Activated T-helper 2 cell treated with anti-CD3 and anti-CD28 coated beads, Interferon-gamma antibody, Interleukin-2, Interleukin-4, amounts not matched to agents 10 μg/mL and 5 μg/mL and 100 μg/mL, durations not matched to agents 14 hours and 24 hours and 36 hours (primary cell): ENCODE results near the gene ITCH. TPM values are rescaled to one million over a fixed set of nuclear protein-coding genes. Genes with fewer than 3 reads are reported as not detected.
"Not testable (repeated sequence)": the region's sequence is repeated elsewhere in the genome, so short reads cannot be mapped to it uniquely, and the experiment has no call there.

Experiments
- DNase-seq: peaks from one replicate; pipeline ENCODE4 v3.0.0; 2021; ENCODE audit warnings: low spot score
- H3K27ac Mint-ChIP-seq: one replicate; pipeline ENCODE4 v1.8.0; 2021; ENCODE audit warnings: mixed read lengths
- H3K27me3 Mint-ChIP-seq: one replicate; pipeline ENCODE4 v1.8.0; 2021; ENCODE audit warnings: low read depth, mixed read lengths
- H3K36me3 Mint-ChIP-seq: one replicate; pipeline ENCODE4 v1.8.0; 2021; ENCODE audit warnings: low read depth, mixed read lengths
- H3K4me1 Mint-ChIP-seq: one replicate; pipeline ENCODE4 v1.8.0; 2021; ENCODE audit warnings: low read depth, mixed read lengths
- H3K4me3 Mint-ChIP-seq: one replicate; pipeline ENCODE4 v1.8.0; 2021; ENCODE audit warnings: low read depth, mild to moderate bottlenecking, moderate library complexity, mixed read lengths
- H3K9me3 Mint-ChIP-seq: one replicate; pipeline ENCODE4 v1.8.0; 2021; ENCODE audit warnings: mixed read lengths
- intact Hi-C: fragments of 100-400 bp; cut with micrococcal nuclease; formaldehyde crosslinking; loops from one replicate; pipeline ENCODE4 v1.15.1; 2023
- total RNA-seq: library from RNA; stranded (reverse); gene quantifications from 2 replicates; pipeline ENCODE4 v1.2.3, GENCODE V29; 2022

ITCH gene
- total RNA-seq, 1 donor from 2014 or later, result 53.0 TPM

- no peaks in the 10 kb centered on the region for H3K9me3 Mint-ChIP-seq
- no peak overlapping the region for H3K27ac Mint-ChIP-seq
- H3K36me3 Mint-ChIP-seq, result peaks cover 47% of the 10 kb centered on the region
- DNase-seq, result no peak
- intact Hi-C loops, result loop anchor here (10.0 kb wide), 1 partner anchor 158 kb away; no protein-coding TSS in a partner anchor
- H3K4me1 Mint-ChIP-seq, result peaks cover 6% of the 10 kb centered on the region
- H3K4me3 Mint-ChIP-seq, result no peak overlapping the region
- no peaks in the 10 kb centered on the region for H3K27me3 Mint-ChIP-seq
Measured at GRCh38 chr20:34472246-34472925, 109.3 kb downstream of the ITCH start.

- Mint-ChIP-seq H3K27ac (no peak overlapping the region), H3K4me1 (peaks cover 6% of the 10 kb centered on the region)
Measured at GRCh38 chr20:34473262-34473883, 110.3 kb downstream of the ITCH start.

GRCh38 chr20:34475979-34476736 lies 113.1 kb downstream of the ITCH start:
- Mint-ChIP-seq H3K9me3 (peaks cover 3% of the 10 kb centered on the region), H3K27ac (no peak overlapping the region), H3K36me3 (peaks cover 61% of the 10 kb centered on the region), H3K27me3 (no peaks in the 10 kb centered on the region), H3K4me1 (peaks cover 6% of the 10 kb centered on the region), H3K4me3 (no peak overlapping the region)
- DNase-seq, result no peak
- intact Hi-C loops, result loop anchor here (10.0 kb wide), 1 partner anchor 161 kb away; no protein-coding TSS in a partner anchor

More at GRCh38 chr20:34473262-34473883, 110.3 kb downstream of the ITCH start:
- DNase-seq, result no peak
- H3K27me3 Mint-ChIP-seq, result no peaks in the 10 kb centered on the region
- intact Hi-C loops, result loop anchor here (10.0 kb wide), 1 partner anchor 159 kb away; no protein-coding TSS in a partner anchor
- no peak overlapping the region for H3K4me3 Mint-ChIP-seq
- H3K9me3 Mint-ChIP-seq, result no peaks in the 10 kb centered on the region
- peaks cover 47% of the 10 kb centered on the region for H3K36me3 Mint-ChIP-seq

GRCh38 chr20:34479627-34480026 lies 116.6 kb downstream of the ITCH start:
- H3K9me3 Mint-ChIP-seq, result peaks cover 17% of the 10 kb centered on the region
- intact Hi-C loops, result loop anchor here (10.0 kb wide), 1 partner anchor 165 kb away; no protein-coding TSS in a partner anchor
- peaks cover 76% of the 10 kb centered on the region for H3K36me3 Mint-ChIP-seq
- peaks cover 6% of the 10 kb centered on the region for H3K4me1 Mint-ChIP-seq
- H3K27ac Mint-ChIP-seq, result no peak overlapping the region
- no peak for DNase-seq
- no peak overlapping the region for H3K4me3 Mint-ChIP-seq
- H3K27me3 Mint-ChIP-seq, result no peaks in the 10 kb centered on the region

- DNase-seq, H3K27me3 Mint-ChIP-seq, H3K4me1 Mint-ChIP-seq, H3K4me3 Mint-ChIP-seq, H3K27ac Mint-ChIP-seq, intact Hi-C loops: not testable (repeated sequence)
- H3K9me3 Mint-ChIP-seq, result peaks cover 17% of the 10 kb centered on the region
- peaks cover 68% of the 10 kb centered on the region for H3K36me3 Mint-ChIP-seq
Measured at GRCh38 chr20:34482154-34482553, 119.1 kb downstream of the ITCH start.

GRCh38 chr20:34483585-34484220 lies 120.6 kb downstream of the ITCH start:
- H3K4me1 Mint-ChIP-seq, H3K27ac Mint-ChIP-seq, DNase-seq, H3K4me3 Mint-ChIP-seq, H3K27me3 Mint-ChIP-seq, intact Hi-C loops: not testable (repeated sequence)
- Mint-ChIP-seq H3K9me3 (peaks cover 17% of the 10 kb centered on the region), H3K36me3 (peaks cover 79% of the 10 kb centered on the region)

GRCh38 chr20:34485068-34485634 lies 122.1 kb downstream of the ITCH start:
- Mint-ChIP-seq H3K27me3 (no peaks in the 10 kb centered on the region), H3K4me1 (no peaks in the 10 kb centered on the region), H3K36me3 (peaks cover 76% of the 10 kb centered on the region), H3K27ac (no peak overlapping the region), H3K9me3 (peaks cover 17% of the 10 kb centered on the region), H3K4me3 (no peak overlapping the region)
- no peak for DNase-seq
- intact Hi-C loops, result no loop called here

GRCh38 chr20:34491226-34491931 lies 128.3 kb downstream of the ITCH start:
- no peak for DNase-seq
- H3K9me3 Mint-ChIP-seq, result no peaks in the 10 kb centered on the region
- no peak overlapping the region for H3K27ac Mint-ChIP-seq
- H3K36me3 Mint-ChIP-seq, result peaks cover 74% of the 10 kb centered on the region
- no peaks in the 10 kb centered on the region for H3K4me1 Mint-ChIP-seq
- no peaks in the 10 kb centered on the region for H3K27me3 Mint-ChIP-seq
- H3K4me3 Mint-ChIP-seq, result no peak overlapping the region
- intact Hi-C loops, result no loop called here

- intact Hi-C loops, result no loop called here
- no peak overlapping the region for H3K27ac Mint-ChIP-seq
- DNase-seq, result no peak
- no peaks in the 10 kb centered on the region for H3K4me1 Mint-ChIP-seq
- H3K27me3 Mint-ChIP-seq, result no peaks in the 10 kb centered on the region
- H3K9me3 Mint-ChIP-seq, result no peaks in the 10 kb centered on the region
- no peak overlapping the region for H3K4me3 Mint-ChIP-seq
- H3K36me3 Mint-ChIP-seq, result peaks cover 78% of the 10 kb centered on the region
Measured at GRCh38 chr20:34491932-34492509, 128.9 kb downstream of the ITCH start.

- H3K27me3 Mint-ChIP-seq, result no peaks in the 10 kb centered on the region
- DNase-seq, result no peak
- H3K9me3 Mint-ChIP-seq, result peaks cover 6% of the 10 kb centered on the region
- no peak overlapping the region for H3K4me3 Mint-ChIP-seq
- H3K27ac Mint-ChIP-seq, result no peak overlapping the region
- peaks cover 81% of the 10 kb centered on the region for H3K36me3 Mint-ChIP-seq
- intact Hi-C loops, result no loop called here
- H3K4me1 Mint-ChIP-seq, result no peaks in the 10 kb centered on the region
Measured at GRCh38 chr20:34493646-34494045, 130.6 kb downstream of the ITCH start.

- intact Hi-C loops, result no loop called here
Measured at GRCh38 chr20:34495307-34495706, 132.2 kb downstream of the ITCH start.

More at GRCh38 chr20:34495307-34495706, 132.2 kb downstream of the ITCH start:
- no peaks in the 10 kb centered on the region for H3K27me3 Mint-ChIP-seq
- H3K9me3 Mint-ChIP-seq, result peaks cover 16% of the 10 kb centered on the region
- no peak for DNase-seq
- no peak overlapping the region for H3K4me3 Mint-ChIP-seq
- no peaks in the 10 kb centered on the region for H3K4me1 Mint-ChIP-seq
- no peak overlapping the region for H3K27ac Mint-ChIP-seq
- H3K36me3 Mint-ChIP-seq, result peaks cover 82% of the 10 kb centered on the region
